Right lobe of liver (tissue), 6 donors: ENCODE data around the gene CHPT1. TPM values are rescaled to one million over a fixed set of nuclear protein-coding genes. Genes with fewer than 3 reads are reported as not detected.
"Not testable (repeated sequence)": the region's sequence is repeated elsewhere in the genome, so short reads cannot be mapped to it uniquely, and the experiment has no call there.

Experiments used
- ATAC-seq, 4 donors: fragments of 200-7000 bp; cut with Tn5 transposase; one replicate each; pipeline ENCODE4 v1.9.1; 2020; ENCODE audit warnings: mild to moderate bottlenecking in 4 of 4, moderate library complexity in 4 of 4
- DNase-seq, 3 donors: peaks; one replicate each; pipeline ENCODE4 v3.0.0-alpha.2; 2020
- H3K27ac ChIP-seq, 3 donors: fragments of 200-600 bp; one replicate each; pipeline ENCODE4 v1.8.0; 2022
- H3K27me3 ChIP-seq, 2 donors: fragments of 200-600 bp; one replicate each; pipeline ENCODE4 v1.8.0; 2022
- H3K36me3 ChIP-seq, 4 donors: fragments of 200-600 bp; sonication (generic) in 1 of 4; one replicate each; pipeline versions ENCODE4 v1.5.1 to v1.8.0; 2017 to 2022; ENCODE audit warnings: control low read depth in 1 of 4
- H3K4me1 ChIP-seq, 4 donors: fragments of 200-600 bp; sonication (generic) in 1 of 4; one replicate each; pipeline versions ENCODE4 v1.5.1 to v1.8.0; 2017 to 2022; ENCODE audit warnings: control low read depth in 1 of 4
- H3K4me3 ChIP-seq, 3 donors: fragments of 200-600 bp; one replicate each; pipeline ENCODE4 v1.8.0; 2022
- H3K9me3 ChIP-seq, 4 donors: fragments of 200-600 bp; sonication (generic) in 1 of 4; one replicate each; pipeline versions ENCODE4 v1.5.1 to v1.8.0; 2017 to 2022; ENCODE audit warnings: control low read depth in 1 of 4
- CTCF ChIP-seq, 4 donors: fragments of 200-600 bp in 3 of 4; fragments of 450-650 bp in 1 of 4; IDR thresholded peaks; one replicate each; pipeline versions ENCODE4 v1.5.1 to v1.8.0; 2016 to 2022; ENCODE audit warnings: antibody characterized with exemption in 4 of 4, mild to moderate bottlenecking in 2 of 4
- POLR2A ChIP-seq: fragments of 450-650 bp; IDR thresholded peaks from one replicate; pipeline ENCODE4 v1.6.1; 2017; ENCODE audit warnings: antibody characterized with exemption, mild to moderate bottlenecking
- WGBS: methylation state at CpG from one replicate; pipeline ENCODE4 v1.1.6; 2018; ENCODE audit warnings: low coverage, low lambda C conversion rate; ENCODE audit not compliant: insufficient coverage; ENCODE audit errors: missing lambda C conversion rate; 5-methylcytosine and 5-hydroxymethylcytosine counted together
- intact Hi-C, 2 donors: fragments of 100-400 bp; cut with DNase I; formaldehyde crosslinking; loops; one replicate each; pipeline versions ENCODE4 v1.11.2 to v1.14.1; 2022
- total RNA-seq, 6 experiments: library from RNA; depleted of rRNA in 2 of 6; stranded (reverse); fragments of >200 nt in 2 of 6; fragmentation: NEBNext Ultra II Directional in 3 of 6; extraction: Animal tissue kit (Norgen Biotek cat#: 25700) in 3 of 6; gene quantifications; one replicate each; pipeline versions ENCODE4 v1.1.0 to v1.2.4, GENCODE V29; 2016 to 2023
- donor health status: DM: no; HTN: yes; CAD: no.
- donor health status: DM: no; HTN: no; CAD: no.
- donor health status: DM: no; HTN: no; CAD: no.
- donor health status: DM: no; HTN: yes; CAD: no.
- donor health status: DM: no; HTN: yes; CAD: no.

CHPT1 gene
- total RNA-seq, 6 experiments from 2014 or later = 52.3 to 110 (median 75.8) TPM

GRCh38 chr12:101653030-101653429 lies 44.4 kb upstream of the CHPT1 start:
- no peak overlapping the region for H3K4me3 ChIP-seq
- no peaks in the 10 kb centered on the region for H3K9me3 ChIP-seq
- H3K27ac ChIP-seq = no peak overlapping the region
- H3K36me3 ChIP-seq = no peaks in the 10 kb centered on the region
- WGBS = 50% methylated on average over 3 of the region's 3 CpGs
- H3K27me3 ChIP-seq = no peaks in the 10 kb centered on the region
- intact Hi-C loops = no loop called here
- no peak for DNase-seq
- TF ChIP-seq POLR2A = no peak
- no peak for TF ChIP-seq CTCF (IDR thresholded peaks at IDR 0.05)
- no peak for ATAC-seq
- H3K4me1 ChIP-seq = no peaks in the 10 kb centered on the region

DNA sequence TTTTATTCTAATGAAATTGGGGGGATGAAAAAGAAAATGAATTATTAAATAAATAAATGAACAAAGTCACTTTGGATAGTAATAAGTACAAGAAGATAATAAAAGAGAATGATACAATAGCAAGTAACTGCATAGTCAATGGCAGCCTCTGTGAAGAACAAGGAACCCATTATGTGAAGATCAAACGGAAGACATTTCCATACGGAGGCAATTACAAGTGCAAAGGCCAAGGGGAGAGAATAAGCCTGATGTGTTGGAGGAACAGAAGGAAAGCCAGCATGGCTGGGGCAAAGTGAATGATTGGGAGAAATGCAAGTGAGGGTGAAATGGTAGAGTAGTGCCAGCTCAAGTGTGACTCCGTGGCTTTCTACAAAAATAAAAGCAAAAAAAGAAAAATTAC lies 43.9 kb upstream of the CHPT1 start:
- WGBS = 60% methylated on average over 3 of the region's 3 CpGs
- intact Hi-C loops = no loop called here
- no peaks in the 10 kb centered on the region for H3K36me3 ChIP-seq
- DNase-seq = no peak
- ATAC-seq = no peak
- no peaks in the 10 kb centered on the region for H3K27me3 ChIP-seq
- TF ChIP-seq CTCF (IDR thresholded peaks at IDR 0.05) = no peak
- TF ChIP-seq POLR2A = no peak
- no peaks in the 10 kb centered on the region for H3K9me3 ChIP-seq
- no peak overlapping the region for H3K27ac ChIP-seq
- no peak overlapping the region for H3K4me3 ChIP-seq
- no peaks in the 10 kb centered on the region for H3K4me1 ChIP-seq

DNA sequence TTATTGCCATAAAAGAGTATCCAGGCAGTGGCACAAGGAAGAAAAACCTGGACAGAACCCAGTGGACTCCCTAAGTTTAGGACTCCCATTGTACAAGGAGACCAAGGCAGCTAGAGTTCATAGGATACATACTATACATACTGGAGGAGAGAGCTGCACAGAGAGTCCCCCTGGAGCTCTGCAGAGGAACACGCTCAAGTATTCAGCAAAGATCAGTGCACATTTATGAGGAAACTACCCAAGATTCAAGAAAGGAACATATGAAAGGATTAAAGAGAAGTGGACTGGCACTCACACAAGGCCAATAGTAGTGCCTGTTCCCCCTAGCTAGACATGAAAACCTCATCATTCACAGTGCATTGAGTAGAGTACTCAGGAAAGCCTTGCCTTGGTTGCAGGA lies 43.0 kb upstream of the CHPT1 start:
- Histone ChIP-seq H3K9me3 (no peaks in the 10 kb centered on the region), H3K27ac (no peak overlapping the region), H3K27me3 (no peaks in the 10 kb centered on the region), H3K4me3 (no peak overlapping the region), H3K4me1 (no peaks in the 10 kb centered on the region), H3K36me3 (no peaks in the 10 kb centered on the region)
- DNase-seq (no peak), ATAC-seq (no peak)
- TF ChIP-seq CTCF (IDR thresholded peaks at IDR 0.05) (no peak), POLR2A (no peak)
- 78% methylated on average over 1 of the region's 1 CpG for WGBS
- intact Hi-C loops = no loop called here

GRCh38 chr12:101655393-101655792 lies 42.0 kb upstream of the CHPT1 start:
- no peaks in the 10 kb centered on the region for H3K9me3 ChIP-seq
- ATAC-seq (no peak), DNase-seq (no peak)
- 44% methylated on average over 2 of the region's 2 CpGs for WGBS
- intact Hi-C loops = no loop called here
- no peak for TF ChIP-seq POLR2A
- TF ChIP-seq CTCF (IDR thresholded peaks at IDR 0.05) = no peak
- no peak overlapping the region for H3K4me3 ChIP-seq
- no peaks in the 10 kb centered on the region for H3K27me3 ChIP-seq
- H3K36me3 ChIP-seq = no peaks in the 10 kb centered on the region
- H3K27ac ChIP-seq = no peak overlapping the region
- no peaks in the 10 kb centered on the region for H3K4me1 ChIP-seq

GRCh38 chr12:101660662-101661061 lies 36.8 kb upstream of the CHPT1 start:
- H3K27ac ChIP-seq, H3K4me1 ChIP-seq, H3K36me3 ChIP-seq, H3K9me3 ChIP-seq, ATAC-seq, H3K27me3 ChIP-seq, H3K4me3 ChIP-seq, DNase-seq, intact Hi-C loops: not testable (repeated sequence)
- 91% methylated on average over 1 of the region's 2 CpGs for WGBS
